ENCODE results near the gene ATOH7. TPM values are rescaled to one million over a fixed set of nuclear protein-coding genes. Genes with fewer than 3 reads are reported as not detected.
"Not testable (repeated sequence)": the region's sequence is repeated elsewhere in the genome, so short reads cannot be mapped to it uniquely, and the experiment has no call there.

The ATOH7 gene
- polyA plus RNA-seq, 1 donor (not counting 4 experiments of a cell fraction or from before 2014, with no cell fraction given), result not detected

GRCh38 chr10:68208424-68209042 lies 23.4 kb downstream of the ATOH7 start:
- peak; percentile 25 for DNase-seq (ENCODE audit: low read depth, low spot score)
- dilution Hi-C loops (cut with MboI; ENCODE audit: extremely low pct_ligation_motif_present, low sequenced_read_pairs), result no loop called here
- no peak overlapping the region for H2AFZ ChIP-seq (ENCODE audit: control insufficient read depth, low read length)
- H3K27me3 ChIP-seq (ENCODE audit: control insufficient read depth, extremely low read depth, insufficient read depth, low read length), result no peaks in the 10 kb centered on the region
- TF ChIP-seq EZH2 (IDR thresholded peaks at IDR 0.05; ENCODE audit: low read length) (no peak), CTCF (optimal IDR thresholded peaks at IDR 0.05 in 1 of 3, IDR thresholded peaks at IDR 0.05 in 1 of 3, conservative IDR thresholded peaks at IDR 0.05 in 1 of 3; ENCODE audit: extremely low read depth in 1 of 3, insufficient read depth in 2 of 3, low read length in 3 of 3) (peak; percentile 75 to 92 (median 85))
- peak; percentile 65 for FAIRE-seq
- no peak overlapping the region for H3K4me2 ChIP-seq (ENCODE audit: control insufficient read depth, extremely low read depth, insufficient read depth, low read depth, low read length)
- no peaks in the 10 kb centered on the region for H3K9me1 ChIP-seq (ENCODE audit: control insufficient read depth, extremely low read depth, insufficient read depth, low read length)
- H3K9ac ChIP-seq (ENCODE audit: control insufficient read depth, extremely low read depth, insufficient read depth, low read length), result no peak overlapping the region
- no peaks in the 10 kb centered on the region for H3K36me3 ChIP-seq (ENCODE audit: control insufficient read depth in 2 of 2, extremely low read depth in 1 of 2, insufficient read depth in 2 of 2, low read length in 2 of 2)
- H3K27ac ChIP-seq (ENCODE audit: control insufficient read depth, insufficient read depth, low read length), result no peak overlapping the region
- no peak overlapping the region for H3K4me3 ChIP-seq (ENCODE audit: control insufficient read depth in 2 of 3, extremely low read depth in 1 of 3, insufficient read depth in 2 of 3, low read depth in 1 of 3, low read length in 3 of 3)
- H4K20me1 ChIP-seq (ENCODE audit: control insufficient read depth, extremely low read depth, insufficient read depth, low read length), result no peaks in the 10 kb centered on the region
- H3K79me2 ChIP-seq (ENCODE audit: control insufficient read depth, insufficient read depth, low read length), result no peaks in the 10 kb centered on the region
- H3K4me1 ChIP-seq (ENCODE audit: control insufficient read depth, extremely low read depth, insufficient read depth, low read length), result no peaks in the 10 kb centered on the region
- no peaks in the 10 kb centered on the region for H3K9me3 ChIP-seq (ENCODE audit: control insufficient read depth, low read depth, low read length)

- dilution Hi-C loops (cut with MboI; ENCODE audit: extremely low pct_ligation_motif_present, low sequenced_read_pairs), result no loop called here
- Histone ChIP-seq H3K36me3 (ENCODE audit: control insufficient read depth in 2 of 2, extremely low read depth in 1 of 2, insufficient read depth in 2 of 2, low read length in 2 of 2) (no peaks in the 10 kb centered on the region), H3K27me3 (ENCODE audit: control insufficient read depth, extremely low read depth, insufficient read depth, low read length) (no peaks in the 10 kb centered on the region), H3K4me3 (ENCODE audit: control insufficient read depth in 2 of 3, extremely low read depth in 1 of 3, insufficient read depth in 2 of 3, low read depth in 1 of 3, low read length in 3 of 3) (no peak overlapping the region), H3K4me2 (ENCODE audit: control insufficient read depth, extremely low read depth, insufficient read depth, low read depth, low read length) (no peak overlapping the region), H2AFZ (ENCODE audit: control insufficient read depth, low read length) (no peak overlapping the region), H3K4me1 (ENCODE audit: control insufficient read depth, extremely low read depth, insufficient read depth, low read length) (no peaks in the 10 kb centered on the region), H3K27ac (ENCODE audit: control insufficient read depth, insufficient read depth, low read length) (no peak overlapping the region), H3K79me2 (ENCODE audit: control insufficient read depth, insufficient read depth, low read length) (no peaks in the 10 kb centered on the region), H3K9me1 (ENCODE audit: control insufficient read depth, extremely low read depth, insufficient read depth, low read length) (no peaks in the 10 kb centered on the region), H3K9ac (ENCODE audit: control insufficient read depth, extremely low read depth, insufficient read depth, low read length) (no peak overlapping the region), H3K9me3 (ENCODE audit: control insufficient read depth, low read depth, low read length) (no peaks in the 10 kb centered on the region), H4K20me1 (ENCODE audit: control insufficient read depth, extremely low read depth, insufficient read depth, low read length) (no peaks in the 10 kb centered on the region)
- DNase-seq (ENCODE audit: low read depth, low spot score) (no peak), FAIRE-seq (no peak)
- no peak for TF ChIP-seq EZH2 (IDR thresholded peaks at IDR 0.05; ENCODE audit: low read length)
Measured at GRCh38 chr10:68202960-68203353, 29.0 kb downstream of the ATOH7 start.

DNA sequence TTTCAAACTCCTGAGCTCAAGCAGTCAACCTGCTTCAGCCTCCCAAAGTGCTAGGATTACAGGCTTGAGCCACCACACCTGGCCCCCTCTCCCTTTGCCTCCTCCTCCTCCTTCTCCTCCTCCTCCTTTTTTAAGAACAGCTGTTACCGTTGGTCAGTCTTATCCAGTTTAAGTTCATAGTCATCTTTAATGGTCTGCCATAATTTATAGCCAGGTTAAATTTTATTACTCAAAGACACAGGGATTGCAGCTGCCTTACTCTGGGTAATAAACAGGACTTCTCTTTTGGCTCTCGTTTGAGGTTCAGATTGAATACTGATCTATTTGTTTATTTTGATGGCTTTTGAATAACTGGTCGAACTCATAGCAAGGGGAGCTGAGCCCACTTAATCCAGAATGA lies 35.2 kb downstream of the ATOH7 start:
- Histone ChIP-seq H3K9me3 (ENCODE audit: control insufficient read depth, low read depth, low read length) (no peaks in the 10 kb centered on the region), H3K4me3 (ENCODE audit: control insufficient read depth in 2 of 3, extremely low read depth in 1 of 3, insufficient read depth in 2 of 3, low read depth in 1 of 3, low read length in 3 of 3) (no peak overlapping the region), H3K79me2 (ENCODE audit: control insufficient read depth, insufficient read depth, low read length) (no peaks in the 10 kb centered on the region), H3K4me2 (ENCODE audit: control insufficient read depth, extremely low read depth, insufficient read depth, low read depth, low read length) (no peak overlapping the region), H3K27ac (ENCODE audit: control insufficient read depth, insufficient read depth, low read length) (no peak overlapping the region), H4K20me1 (ENCODE audit: control insufficient read depth, extremely low read depth, insufficient read depth, low read length) (no peaks in the 10 kb centered on the region), H3K9ac (ENCODE audit: control insufficient read depth, extremely low read depth, insufficient read depth, low read length) (no peak overlapping the region), H3K36me3 (ENCODE audit: control insufficient read depth in 2 of 2, extremely low read depth in 1 of 2, insufficient read depth in 2 of 2, low read length in 2 of 2) (no peaks in the 10 kb centered on the region), H3K4me1 (ENCODE audit: control insufficient read depth, extremely low read depth, insufficient read depth, low read length) (peaks cover 8% of the 10 kb centered on the region), H3K27me3 (ENCODE audit: control insufficient read depth, extremely low read depth, insufficient read depth, low read length) (no peaks in the 10 kb centered on the region), H2AFZ (ENCODE audit: control insufficient read depth, low read length) (no peak overlapping the region), H3K9me1 (ENCODE audit: control insufficient read depth, extremely low read depth, insufficient read depth, low read length) (no peaks in the 10 kb centered on the region)
- TF ChIP-seq EZH2 (IDR thresholded peaks at IDR 0.05; ENCODE audit: low read length) (no peak), CTCF (optimal IDR thresholded peaks at IDR 0.05 in 1 of 3, IDR thresholded peaks at IDR 0.05 in 1 of 3, conservative IDR thresholded peaks at IDR 0.05 in 1 of 3; ENCODE audit: extremely low read depth in 1 of 3, insufficient read depth in 2 of 3, low read length in 3 of 3) (no peak)
- FAIRE-seq (no peak), DNase-seq (ENCODE audit: low read depth, low spot score) (no peak)
- dilution Hi-C loops (cut with MboI; ENCODE audit: extremely low pct_ligation_motif_present, low sequenced_read_pairs), result no loop called here

GRCh38 chr10:68195776-68196175 lies 36.1 kb downstream of the ATOH7 start:
- dilution Hi-C loops (cut with MboI; ENCODE audit: extremely low pct_ligation_motif_present, low sequenced_read_pairs); H3K36me3 ChIP-seq (ENCODE audit: control insufficient read depth in 2 of 2, extremely low read depth in 1 of 2, insufficient read depth in 2 of 2, low read length in 2 of 2); H3K27ac ChIP-seq (ENCODE audit: control insufficient read depth, insufficient read depth, low read length); H3K4me3 ChIP-seq (ENCODE audit: control insufficient read depth in 2 of 3, extremely low read depth in 1 of 3, insufficient read depth in 2 of 3, low read depth in 1 of 3, low read length in 3 of 3); H3K9me1 ChIP-seq (ENCODE audit: control insufficient read depth, extremely low read depth, insufficient read depth, low read length); DNase-seq (ENCODE audit: low read depth, low spot score); FAIRE-seq; H3K4me2 ChIP-seq (ENCODE audit: control insufficient read depth, extremely low read depth, insufficient read depth, low read depth, low read length); H3K9me3 ChIP-seq (ENCODE audit: control insufficient read depth, low read depth, low read length); H3K79me2 ChIP-seq (ENCODE audit: control insufficient read depth, insufficient read depth, low read length); H3K27me3 ChIP-seq (ENCODE audit: control insufficient read depth, extremely low read depth, insufficient read depth, low read length); H4K20me1 ChIP-seq (ENCODE audit: control insufficient read depth, extremely low read depth, insufficient read depth, low read length); H3K4me1 ChIP-seq (ENCODE audit: control insufficient read depth, extremely low read depth, insufficient read depth, low read length); H2AFZ ChIP-seq (ENCODE audit: control insufficient read depth, low read length); H3K9ac ChIP-seq (ENCODE audit: control insufficient read depth, extremely low read depth, insufficient read depth, low read length): not testable (repeated sequence)

All from keratinocyte (primary cell).